ENCODE results near the gene LIM2.
"Not testable (repeated sequence)": the region's sequence is repeated elsewhere in the genome, so short reads cannot be mapped to it uniquely, and the experiment has no call there.

The LIM2 gene

GRCh38 chr19:51387924-51388389, at the start of gene LIM2:
Gene LIM2 (minus strand): TSS chr19:51387974. CDS start chr19:51387443, 531 bp downstream.
- DNase-seq (ENCODE audit: low read depth in 3 of 3), result no peak

DNA sequence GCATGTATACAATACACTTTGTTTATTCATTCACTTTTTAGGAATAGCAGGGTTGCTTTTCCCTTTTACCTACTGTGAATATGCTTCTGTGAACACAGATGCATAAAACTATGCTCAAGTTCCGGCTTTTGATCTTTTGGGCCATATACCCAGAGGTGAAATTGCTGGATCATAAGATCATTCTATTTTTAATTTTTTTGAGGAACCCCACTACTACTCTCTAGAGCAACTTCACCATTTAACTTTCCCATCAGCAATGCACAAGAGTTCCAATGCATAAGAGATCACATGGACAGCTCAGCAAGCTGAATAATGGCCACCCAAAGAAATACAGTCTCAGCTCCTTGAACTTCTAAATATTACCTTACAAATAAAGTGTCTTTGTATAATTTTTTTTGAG, 46.7 kb upstream of the LIM2 start:
- DNase-seq (ENCODE audit: low read depth in 3 of 3), result no peak

GRCh38 chr19:51433043-51433442, 45.3 kb upstream of the LIM2 start:
- no peak for DNase-seq (ENCODE audit: low read depth in 3 of 3)

DNA sequence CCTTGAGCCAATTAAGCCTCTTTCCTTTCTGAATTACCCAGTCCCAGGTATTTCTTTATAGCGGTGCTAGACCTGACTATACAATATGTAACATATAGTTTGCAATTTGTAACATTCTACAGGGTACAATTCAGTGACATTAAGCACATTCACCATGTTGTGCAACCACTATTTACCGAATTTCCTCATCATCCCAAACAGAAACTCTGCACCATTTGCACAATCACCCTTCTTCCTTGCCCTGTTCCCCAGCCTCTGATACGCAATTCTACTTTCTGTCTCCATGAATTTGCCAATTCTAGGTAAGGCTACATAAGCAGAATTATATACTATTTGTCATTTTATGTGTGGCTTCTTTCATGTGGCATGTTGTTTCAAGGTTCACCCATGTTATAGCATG, 43.4 kb upstream of the LIM2 start:
- DNase-seq (ENCODE audit: low read depth in 3 of 3), result no peak

GRCh38 chr19:51430221-51430620, 42.4 kb upstream of the LIM2 start:
- no peak for DNase-seq (ENCODE audit: low read depth in 3 of 3)

DNA sequence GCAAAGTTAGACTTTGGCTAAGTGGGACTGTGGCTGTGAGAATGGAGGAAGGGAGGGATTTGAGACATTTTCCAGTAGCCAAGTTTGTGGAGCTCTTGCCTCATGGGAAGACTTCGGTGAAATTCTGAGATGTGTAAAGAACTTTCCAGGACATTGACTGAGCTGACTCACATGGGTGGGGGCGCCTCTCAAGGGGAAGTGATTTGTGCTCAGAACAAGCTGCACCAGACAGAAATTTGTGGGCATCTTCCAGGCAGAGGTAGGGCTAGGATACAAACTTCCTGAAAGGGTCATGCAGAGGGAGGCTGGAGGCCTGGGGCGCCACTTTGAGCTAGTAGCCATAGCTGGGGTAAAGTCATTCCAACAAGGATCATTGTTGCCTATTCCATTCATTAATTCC, 39.4 kb upstream of the LIM2 start:
- DNase-seq (ENCODE audit: low read depth in 3 of 3), result no peak

DNA sequence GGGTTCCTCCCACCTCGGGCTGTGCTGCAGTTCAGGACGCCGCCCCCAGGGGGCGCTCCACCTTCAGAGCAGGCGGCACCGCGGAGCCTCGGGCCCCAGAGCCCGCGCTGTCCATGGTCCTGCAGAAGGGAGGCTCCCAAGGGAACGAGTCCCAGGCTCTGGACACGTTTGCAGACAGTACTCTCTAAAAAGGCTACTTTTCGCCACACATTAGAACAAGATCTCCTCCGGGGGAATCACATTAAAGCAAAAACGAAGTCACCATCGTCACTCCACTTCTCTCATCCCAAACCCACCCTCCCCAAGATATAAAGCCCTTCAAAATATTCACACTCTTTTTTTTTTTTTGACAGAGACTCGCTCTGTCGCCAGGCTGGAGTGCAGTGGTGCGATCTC, 34.3 kb upstream of the LIM2 start:
- DNase-seq (ENCODE audit: low read depth in 3 of 3), result peak; percentile 68 to 91 (median 71)

GRCh38 chr19:51421229-51422052, 33.7 kb upstream of the LIM2 start:
- no peak for DNase-seq (ENCODE audit: low read depth in 3 of 3)

DNA sequence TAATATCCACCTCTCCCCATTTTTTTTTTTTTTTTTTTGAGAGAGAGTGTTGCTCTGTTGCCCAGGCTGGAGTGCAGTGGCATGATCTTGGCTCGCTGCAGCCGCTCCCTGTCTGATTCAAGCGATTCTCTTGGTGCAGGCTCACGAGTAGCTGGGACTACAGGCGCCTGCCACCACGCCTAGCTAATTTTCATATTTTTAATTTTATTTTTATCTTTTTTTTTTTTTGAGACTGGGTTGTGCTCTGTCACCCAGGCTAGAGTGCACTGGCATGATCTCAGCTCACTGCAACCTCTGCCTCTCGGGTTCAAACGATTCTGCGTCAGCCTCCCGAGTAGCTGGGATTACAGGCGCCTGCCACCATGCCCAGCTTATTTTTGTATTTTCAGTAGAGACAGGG, 32.7 kb upstream of the LIM2 start:
- not testable (repeated sequence) for DNase-seq (ENCODE audit: low read depth in 3 of 3)

DNA sequence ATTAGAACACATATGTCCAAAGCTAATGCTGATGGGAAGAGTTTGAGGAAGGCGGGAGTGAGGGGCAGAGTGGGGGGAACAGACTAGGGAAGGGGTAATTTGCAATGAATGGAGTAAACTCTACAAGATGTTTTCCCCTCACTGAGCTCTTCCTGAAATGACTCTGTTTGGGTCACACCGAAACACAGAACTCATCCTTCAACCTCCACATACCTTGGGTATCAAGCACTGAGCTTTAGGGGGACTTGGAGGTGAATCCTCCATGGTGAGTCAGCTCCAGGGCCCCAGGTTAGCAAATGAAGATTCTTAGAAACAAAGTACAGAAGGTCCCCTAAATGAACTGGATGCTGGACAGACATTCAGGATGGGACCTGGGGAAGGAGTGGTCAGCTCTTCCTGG, 30.9 kb upstream of the LIM2 start:
- no peak for DNase-seq (ENCODE audit: low read depth in 3 of 3)

GRCh38 chr19:51417810-51418157, 30.0 kb upstream of the LIM2 start:
- DNase-seq (ENCODE audit: low read depth in 3 of 3), result no peak

GRCh38 chr19:51417107-51417809, 29.5 kb upstream of the LIM2 start, which contains the start of gene SIGLEC10:
Gene SIGLEC10 (minus strand): TSS chr19:51417642. CDS start chr19:51417581, 61 bp downstream.
- DNase-seq (ENCODE audit: low read depth in 3 of 3), result no peak

DNA sequence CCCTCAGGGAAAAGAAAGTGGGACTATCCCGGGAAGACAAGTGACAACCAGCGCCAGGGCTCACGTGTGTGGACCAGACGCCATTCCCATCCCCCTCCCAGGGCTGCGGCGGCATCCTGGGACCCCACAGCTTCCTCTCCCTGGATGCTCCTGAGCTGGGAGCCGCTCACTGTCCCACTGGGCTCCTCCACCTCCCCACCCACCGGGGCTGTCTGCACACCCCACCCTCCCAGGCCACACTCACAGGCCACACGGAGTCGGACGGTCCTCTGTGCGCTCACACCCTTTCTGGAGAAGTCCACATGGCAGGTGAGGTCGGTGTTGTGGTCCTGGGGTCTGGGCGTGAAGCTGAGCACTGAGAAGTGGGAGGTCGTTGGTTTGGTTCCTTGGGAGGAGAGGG, 28.6 kb upstream of the LIM2 start:
- DNase-seq (ENCODE audit: low read depth in 3 of 3), result not testable (repeated sequence)

- DNase-seq (ENCODE audit: low read depth in 3 of 3), result no peak
Observed at GRCh38 chr19:51415187-51415586, 27.4 kb upstream of the LIM2 start.

DNA sequence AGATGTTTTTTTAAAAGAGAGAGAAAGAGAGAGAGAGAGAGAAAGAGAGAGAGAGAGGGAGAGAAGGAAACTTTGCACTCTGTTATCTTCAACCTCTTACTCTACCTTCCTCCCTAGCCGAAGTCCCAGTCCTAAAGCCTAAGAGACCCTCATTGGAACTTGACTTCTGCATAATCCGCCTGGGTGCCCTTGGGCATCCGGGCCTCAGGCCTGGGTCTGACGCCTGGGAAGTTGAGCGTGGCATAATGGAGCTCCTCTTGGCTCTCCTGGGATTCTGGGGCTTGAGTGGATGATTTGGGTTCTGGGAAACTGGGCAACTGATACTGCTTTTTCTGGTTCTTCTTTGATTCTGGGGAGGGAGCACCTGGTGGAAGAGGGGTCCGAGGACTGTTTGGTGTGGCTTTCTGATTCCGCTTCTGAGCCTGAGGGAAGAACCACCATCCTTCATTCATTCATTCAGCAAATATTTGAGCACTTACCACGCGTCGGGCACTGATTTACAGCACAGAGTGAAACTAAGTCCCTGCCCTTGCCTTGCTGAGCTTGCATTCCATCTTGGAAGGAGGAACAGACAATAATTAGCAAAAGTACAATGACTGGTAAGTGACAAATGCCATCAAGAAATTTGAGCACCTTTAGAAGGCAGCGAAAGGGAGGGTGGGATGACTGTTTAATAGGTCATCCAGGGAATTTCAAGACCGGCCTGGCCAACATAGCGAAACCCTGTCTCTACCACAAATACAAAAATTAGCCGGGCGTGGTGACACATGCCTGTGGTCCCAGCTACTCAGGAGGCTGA, 23.4 kb upstream of the LIM2 start:
- no peak for DNase-seq (ENCODE audit: low read depth in 3 of 3)

DNA sequence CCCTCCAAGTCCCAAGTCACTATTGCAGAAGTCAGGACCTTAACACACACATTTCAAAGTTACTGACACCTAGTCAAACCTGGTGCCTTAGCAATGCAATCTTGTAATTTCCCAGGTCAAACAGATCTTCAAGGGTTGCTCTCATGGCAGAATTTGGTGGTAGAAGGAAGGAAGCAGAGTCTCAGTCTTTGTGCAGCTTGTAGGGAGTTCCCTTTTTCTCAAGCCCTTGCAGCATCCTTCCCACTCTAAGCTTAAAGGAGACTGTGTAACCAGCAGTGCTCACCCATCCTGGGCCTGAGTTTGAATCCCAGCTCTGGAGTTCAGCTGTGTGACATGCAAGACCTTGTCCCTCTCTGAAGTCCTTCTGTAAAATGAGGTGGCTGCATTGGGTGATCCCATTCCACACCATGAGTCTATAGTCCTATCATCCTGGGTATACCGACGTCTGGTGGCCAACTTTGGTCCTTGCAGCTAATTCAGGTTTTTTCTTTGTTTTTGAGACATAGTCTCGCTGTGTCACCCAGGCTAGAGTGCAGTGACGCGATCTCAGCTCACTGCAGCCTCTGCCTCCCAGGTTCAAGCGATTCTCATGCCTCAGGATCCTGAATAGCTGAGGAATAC, 19.8 kb upstream of the LIM2 start:
- no peak for DNase-seq (ENCODE audit: low read depth in 3 of 3)

DNA sequence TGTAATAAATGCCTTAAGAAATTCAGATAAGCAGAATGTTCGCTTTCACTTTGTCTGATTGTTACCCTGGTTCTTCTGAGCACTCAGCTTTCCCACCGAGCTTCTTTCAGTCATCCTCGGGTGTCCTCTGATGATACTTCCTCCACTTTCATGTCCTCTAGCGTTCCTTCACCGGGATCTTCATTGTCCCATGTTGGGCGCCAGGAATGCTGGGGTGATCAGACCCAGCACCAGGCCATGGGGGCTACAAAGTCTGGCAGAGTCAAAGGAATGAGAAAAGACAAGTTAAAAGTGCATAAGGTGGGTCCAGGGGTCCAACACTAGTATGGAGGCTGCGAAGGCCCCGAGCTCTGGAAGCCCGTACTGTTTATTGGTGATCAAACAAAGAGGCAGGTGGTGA, 14.3 kb upstream of the LIM2 start:
- no peak for DNase-seq (ENCODE audit: low read depth in 3 of 3)

- not testable (repeated sequence) for DNase-seq (ENCODE audit: low read depth in 3 of 3)
Observed at GRCh38 chr19:51399936-51400335, 12.2 kb upstream of the LIM2 start.

DNA sequence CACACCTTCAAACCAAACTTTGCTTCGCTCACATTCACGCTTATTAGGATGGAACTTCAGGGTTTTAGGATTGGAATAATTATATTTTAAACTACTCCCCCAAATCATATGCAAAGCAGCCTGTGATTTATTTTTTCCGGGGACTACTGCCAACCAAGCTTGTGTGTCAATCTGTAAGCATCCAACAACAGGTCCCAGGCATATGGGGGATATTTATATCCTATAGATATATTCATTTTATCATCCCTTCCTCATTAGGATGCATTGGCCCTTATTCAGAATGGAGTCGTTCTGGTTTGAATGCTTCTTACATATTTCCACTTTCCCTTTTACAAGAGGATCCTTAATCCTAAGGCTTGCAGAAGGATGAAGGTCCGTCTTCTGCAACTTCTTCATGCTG, 11.5 kb upstream of the LIM2 start:
- DNase-seq (ENCODE audit: low read depth in 3 of 3), result no peak

DNA sequence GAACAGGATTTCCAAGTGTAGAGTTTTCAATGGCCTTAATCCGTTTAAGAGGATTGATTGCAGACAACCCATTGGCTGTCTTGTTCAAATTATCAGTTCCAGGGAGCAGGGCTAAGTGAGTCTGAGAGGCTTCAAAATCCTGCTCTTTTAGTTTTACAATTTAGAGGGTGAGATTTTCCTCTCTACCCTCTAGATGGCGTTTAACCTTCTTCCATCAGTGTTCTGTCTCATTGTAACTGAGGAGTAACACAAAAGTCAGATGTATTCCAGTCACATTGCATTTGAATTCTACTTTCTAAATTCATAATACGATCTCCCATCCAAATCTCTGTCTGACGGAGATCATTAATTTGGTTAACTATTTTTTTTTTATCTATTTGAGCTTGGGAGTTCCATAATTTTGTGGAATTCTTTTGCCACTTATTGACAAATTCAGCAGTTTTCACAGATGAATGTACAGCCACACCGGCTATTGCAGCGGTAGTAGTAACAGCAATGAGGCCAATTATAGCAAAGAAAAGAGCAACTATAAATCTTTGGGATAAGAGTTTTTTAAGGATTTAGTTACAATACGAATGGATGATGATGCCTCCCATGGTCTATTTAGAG, 10.4 kb upstream of the LIM2 start:
- DNase-seq (ENCODE audit: low read depth in 3 of 3), result no peak

- not testable (repeated sequence) for DNase-seq (ENCODE audit: low read depth in 3 of 3)
Observed at GRCh38 chr19:51397453-51397852, 9.7 kb upstream of the LIM2 start.
